ENCODE measurements around the gene PRDX1. TPM values are rescaled to one million over a fixed set of nuclear protein-coding genes. Genes with fewer than 3 reads are reported as not detected.

The PRDX1 gene
- total and polyA plus RNA-seq, 2 of the 8 experiments (the other 6 are each of a cell fraction or from before 2014, with no cell fraction given) = 1,165 to 1,418 TPM

GRCh38 chr1:45516036-45516435 lies 5.6 kb downstream of the PRDX1 start:
- no peak overlapping the region for H3K4ac ChIP-seq (replicated peaks; ENCODE audit: insufficient read length, low read depth, low read length)
- no peak for FAIRE-seq
- no peak for TF ChIP-seq MAFK (IDR thresholded peaks at IDR 0.05; ENCODE audit: low read depth, low read length)
- TF ChIP-seq KDM5A (IDR thresholded peaks at IDR 0.05; ENCODE audit: low read length) = no peak
- no peak for TF ChIP-seq POU5F1 (IDR thresholded peaks at IDR 0.05; ENCODE audit: low read depth, low read length)
- TF ChIP-seq HDAC2 (IDR thresholded peaks at IDR 0.05; ENCODE audit: borderline replicate concordance in 1 of 2, low read depth in 2 of 2, low read length in 2 of 2) = no peak
- no peak for TF ChIP-seq CREB1 (IDR thresholded peaks at IDR 0.05)
- TF ChIP-seq EZH2 (IDR thresholded peaks at IDR 0.05; ENCODE audit: low read depth, low read length, severe bottlenecking) = no peak
- no peak for TF ChIP-seq SAP30 (IDR thresholded peaks at IDR 0.05; ENCODE audit: insufficient read depth, insufficient replicate concordance, low read length)
- TF ChIP-seq ZNF274 (IDR thresholded peaks at IDR 0.05; ENCODE audit: borderline replicate concordance, extremely low read depth, low read length) = no peak
- TF ChIP-seq ATF2 (IDR thresholded peaks at IDR 0.05; ENCODE audit: low read length) = no peak
- TF ChIP-seq TAF7 (optimal IDR thresholded peaks at IDR 0.05; ENCODE audit: borderline replicate concordance, low read depth, low read length) = no peak
- TF ChIP-seq JUN (IDR thresholded peaks at IDR 0.05; ENCODE audit: low read depth, low read length) = no peak
- no peak for TF ChIP-seq TAF1 (IDR thresholded peaks at IDR 0.05; ENCODE audit: low read depth, low read length)

More at GRCh38 chr1:45516036-45516435, 5.6 kb downstream of the PRDX1 start:
- Histone ChIP-seq H3K79me2 (ENCODE audit: control insufficient read depth in 1 of 2, insufficient read depth in 2 of 2, low read length in 2 of 2) (peaks cover 24 to 51% of the 10 kb centered on the region in 2 experiments), H4K91ac (replicated peaks; ENCODE audit: insufficient read length, low read length) (no peak overlapping the region), H2BK15ac (ENCODE audit: low read length) (no peak overlapping the region), H3K4me1 (replicated peaks in 1 of 4; ENCODE audit: control insufficient read depth in 3 of 4, insufficient read depth in 4 of 4, low read length in 3 of 4) (peaks cover 0 to 2% (median 0%) of the 10 kb centered on the region in 4 experiments; a peak in 2 of 7 replicates), H2BK5ac (ENCODE audit: low read depth, low read length) (no peak overlapping the region), H3K36me3 (ENCODE audit: control insufficient read depth in 2 of 4, insufficient read depth in 4 of 4, low read length in 3 of 4) (peaks cover 40 to 82% (median 70%) of the 10 kb centered on the region in 4 experiments), H3K18ac (ENCODE audit: extremely low read depth, low read length) (no peak overlapping the region), H4K8ac (ENCODE audit: extremely low read depth, insufficient read depth, low read length) (no peak overlapping the region), H4K20me1 (replicated peaks in 1 of 2; ENCODE audit: control insufficient read depth in 1 of 2, insufficient read depth in 2 of 2, low read length in 2 of 2) (peaks cover 22 to 36% of the 10 kb centered on the region in 2 experiments), H3K14ac (ENCODE audit: insufficient read length) (no peak overlapping the region), H3K56ac (replicated peaks; ENCODE audit: insufficient read length, low read depth, low read length) (no peak overlapping the region), H3K4me3 (ENCODE audit: extremely low read depth in 1 of 4, insufficient read depth in 2 of 4, low read depth in 3 of 4, low read length in 4 of 4) (no peak overlapping the region), H3K27me3 (replicated peaks in 1 of 4; ENCODE audit: control insufficient read depth in 3 of 4, extremely low read depth in 1 of 4, insufficient read depth in 3 of 4, low read length in 3 of 4) (no peaks in the 10 kb centered on the region), H3K9me3 (ENCODE audit: insufficient read depth in 2 of 2, low read depth in 1 of 2, low read length in 1 of 2) (no peaks in the 10 kb centered on the region), H3K4me2 (ENCODE audit: insufficient read depth in 1 of 2, low read depth in 2 of 2, low read length in 2 of 2) (no peak overlapping the region), H3K23ac (ENCODE audit: insufficient read length) (no peak overlapping the region), H3K23me2 (ENCODE audit: low read depth, low read length) (peaks cover 3% of the 10 kb centered on the region; the same call in 1 of the 2 replicates), H2BK20ac (ENCODE audit: low read length) (no peak overlapping the region), H3K79me1 (ENCODE audit: low read depth, low read length) (no peaks in the 10 kb centered on the region), H2AFZ (ENCODE audit: low read length) (no peak overlapping the region), H3K27ac (ENCODE audit: low read depth, low read length) (no peak overlapping the region), H4K5ac (ENCODE audit: insufficient read length, low read depth, low read length) (no peak overlapping the region), H2BK12ac (ENCODE audit: low read depth, low read length) (no peak overlapping the region), H2AK5ac (ENCODE audit: low read depth, low read length) (no peak overlapping the region), H3K9ac (replicated peaks in 1 of 4; ENCODE audit: extremely low read depth in 1 of 4, low read depth in 3 of 4, low read length in 3 of 4) (no peak overlapping the region), H2BK120ac (replicated peaks; ENCODE audit: low read depth, low read length) (no peak overlapping the region)
- ChIA-PET CTCF (ENCODE audit: partially characterized antibody) (interaction anchor here (0.6 to 5.4 kb wide), 7 partner anchors 8 to 495 kb away, joined by 3 to 53 read pairs (median 4); no protein-coding TSS in a partner anchor), POLR2A (ENCODE audit: partially characterized antibody) (interaction anchor here (0.9 to 13.3 kb wide), 8 partner anchors 9 to 188 kb away, joined by 3 to 741 read pairs (median 10); partner anchors contain the start of genes AKR1A1, CCDC163, MMACHC and NASP)
- no peak for DNase-seq (ENCODE audit: low read depth in 1 of 2, low spot score in 2 of 2)
- 86% methylated on average over 3 of the region's 3 CpGs; no CpG with 5 or more reads in 1 of the 2 experiments for WGBS, 2 experiments (ENCODE audit: extremely low coverage in 1 of 2, insufficient coverage in 1 of 2, insufficient read length in 1 of 2, insufficient replicate concordance in 2 of 2, low coverage in 1 of 2, low lambda C conversion rate in 2 of 2, missing lambda C conversion rate in 1 of 2)

Measured in H1 (cell line).